Measurements from ENCODE around the gene SLC39A5. TPM values are rescaled to one million over a fixed set of nuclear protein-coding genes. Genes with fewer than 3 reads are reported as not detected.
"Not testable (repeated sequence)": the region's sequence is repeated elsewhere in the genome, so short reads cannot be mapped to it uniquely, and the experiment has no call there.

Gene SLC39A5
- total RNA-seq, 4 donors from 2014 or later = not detected

GRCh38 chr12:56280849-56281248 lies 51.0 kb downstream of the SLC39A5 start:
- TF ChIP-seq POLR2A (IDR thresholded peaks at IDR 0.05) (no peak), CTCF (IDR thresholded peaks at IDR 0.05) (no peak)
- H3K4me3 ChIP-seq (ENCODE audit: low read depth, poor library complexity, severe bottlenecking) = no peak overlapping the region
- DNase-seq (ENCODE audit: low spot score in 2 of 2) = no peak

GRCh38 chr12:56282030-56282429 lies 52.2 kb downstream of the SLC39A5 start:
- intact Hi-C loops (cut with DNase I; ENCODE audit: low total_unique reads) = no loop called here
- TF ChIP-seq POLR2A (IDR thresholded peaks at IDR 0.05) (no peak), CTCF (IDR thresholded peaks at IDR 0.05) (no peak)
- H3K4me3 ChIP-seq (ENCODE audit: low read depth, poor library complexity, severe bottlenecking) = no peak overlapping the region
- DNase-seq (ENCODE audit: low spot score in 2 of 2) = no peak
- 89 to 91% methylated on average over 6 of the region's 6 CpGs for WGBS, 2 donors

More at GRCh38 chr12:56280849-56281248, 51.0 kb downstream of the SLC39A5 start:
- intact Hi-C loops (cut with DNase I; ENCODE audit: low total_unique reads) = no loop called here

GRCh38 chr12:56282579-56282978 lies 52.7 kb downstream of the SLC39A5 start:
- no peak for DNase-seq (ENCODE audit: low spot score in 2 of 2)
- H3K4me3 ChIP-seq (ENCODE audit: low read depth, poor library complexity, severe bottlenecking) = no peak overlapping the region
- intact Hi-C loops (cut with DNase I; ENCODE audit: low total_unique reads) = no loop called here
- TF ChIP-seq CTCF (IDR thresholded peaks at IDR 0.05) = no peak
- no peak for TF ChIP-seq POLR2A (IDR thresholded peaks at IDR 0.05)
- 96 to 99% methylated on average over 2 of the region's 2 CpGs for WGBS, 2 donors

GRCh38 chr12:56284263-56284662 lies 54.4 kb downstream of the SLC39A5 start:
- 83 to 92% methylated on average over 5 of the region's 5 CpGs for WGBS, 2 donors
- intact Hi-C loops (cut with DNase I; ENCODE audit: low total_unique reads); H3K4me3 ChIP-seq (ENCODE audit: low read depth, poor library complexity, severe bottlenecking); DNase-seq (ENCODE audit: low spot score in 2 of 2): not testable (repeated sequence)

GRCh38 chr12:56286044-56286830 lies 56.4 kb downstream of the SLC39A5 start:
- no peak overlapping the region for H3K4me3 ChIP-seq (ENCODE audit: low read depth, poor library complexity, severe bottlenecking)
- 69 to 71% methylated on average over 4 of the region's 4 CpGs for WGBS, 2 donors
- no peak for TF ChIP-seq POLR2A (IDR thresholded peaks at IDR 0.05)
- TF ChIP-seq CTCF (IDR thresholded peaks at IDR 0.05) = no peak
- no peak for DNase-seq (ENCODE audit: low spot score in 2 of 2)
- intact Hi-C loops (cut with DNase I; ENCODE audit: low total_unique reads) = no loop called here

Other genes starting within 250 kb of the SLC39A5 start
- 10 to 100 TPM in 3 of 4 donors, 1 to 10 TPM in 1; 7.6 to 21.4 (median 13.8) TPM for gene SUOX, start 232.8 kb upstream of the SLC39A5 start, total RNA-seq
- 1 to 10 TPM; 2.4 to 5.8 (median 3.4) TPM for gene IKZF4, start 209.0 kb upstream of the SLC39A5 start, total RNA-seq
- gene RPS26, start 188.1 kb upstream of the SLC39A5 start, total RNA-seq = 1,000 to 10,000 TPM in 1 of 4 donors, 100 to 1,000 TPM in 3; 390 to 2,886 (median 552) TPM
- 100 to 1,000 TPM; 177 to 209 (median 202) TPM for gene ERBB3, start 149.9 kb upstream of the SLC39A5 start, total RNA-seq
- 100 to 1,000 TPM; 118 to 201 (median 130) TPM for gene PA2G4, start 125.5 kb upstream of the SLC39A5 start, total RNA-seq
- 1,000 to 10,000 TPM; 3,201 to 5,967 (median 4,725) TPM for gene RPL41, start 113.4 kb upstream of the SLC39A5 start, total RNA-seq
- 1 to 10 TPM; 3.4 to 4.4 (median 3.7) TPM for gene ZC3H10, start 111.8 kb upstream of the SLC39A5 start, total RNA-seq
- gene ESYT1, start 101.8 kb upstream of the SLC39A5 start, total RNA-seq = 10 to 100 TPM; 51.2 to 84.1 (median 64.9) TPM
- 10 to 100 TPM in 3 of 4 donors, 1 to 10 TPM in 1; 9.0 to 40.1 (median 22.5) TPM for gene MYL6B, start 77.5 kb upstream of the SLC39A5 start, total RNA-seq
- 1,000 to 10,000 TPM in 1 of 4 donors, 100 to 1,000 TPM in 3; 700 to 1,156 (median 824) TPM for gene MYL6, start 71.7 kb upstream of the SLC39A5 start, total RNA-seq
- 10 to 100 TPM; 55.3 to 90.5 (median 63.5) TPM for gene SMARCC2, start 40.6 kb upstream of the SLC39A5 start, total RNA-seq
- gene RNF41, start 8.1 kb upstream of the SLC39A5 start, total RNA-seq = 10 to 100 TPM; 33.3 to 46.5 (median 42.1) TPM
- gene NABP2, start 5.7 kb upstream of the SLC39A5 start, total RNA-seq = 10 to 100 TPM in 3 of 4 donors, 1 to 10 TPM in 1; 9.9 to 23.1 (median 17.9) TPM
- gene ANKRD52, start 28.3 kb downstream of the SLC39A5 start, total RNA-seq = 10 to 100 TPM; 15.6 to 22.3 (median 18.7) TPM
- gene COQ10A, start 36.9 kb downstream of the SLC39A5 start, total RNA-seq = 10 to 100 TPM in 1 of 4 donors, 1 to 10 TPM in 3; 2.8 to 11.0 (median 5.8) TPM
- 100 to 1,000 TPM; 118 to 156 (median 150) TPM for gene CS, start 70.3 kb downstream of the SLC39A5 start, total RNA-seq
- gene CNPY2, start 85.9 kb downstream of the SLC39A5 start, total RNA-seq = 10 to 100 TPM; 23.3 to 40.9 (median 37.7) TPM
- gene PAN2, start 103.9 kb downstream of the SLC39A5 start, total RNA-seq = 10 to 100 TPM; 24.2 to 60.1 (median 28.9) TPM
- gene IL23A, start 108.8 kb downstream of the SLC39A5 start, total RNA-seq = under 1 TPM in 1 of 4 donors, not detected in 3; 0.45 TPM
- 10 to 100 TPM; 60.8 to 98.4 (median 92.5) TPM for gene STAT2, start 130.1 kb downstream of the SLC39A5 start, total RNA-seq
- gene APOF, start 132.8 kb downstream of the SLC39A5 start, total RNA-seq = not detected
- 1 to 10 TPM; 2.9 to 6.5 (median 3.7) TPM for gene TIMELESS, start 219.4 kb downstream of the SLC39A5 start, total RNA-seq
- gene MIP, start 224.6 kb downstream of the SLC39A5 start, total RNA-seq = not detected
- 1 to 10 TPM; 1.3 to 2.3 (median 2.1) TPM for gene SPRYD4, start 238.5 kb downstream of the SLC39A5 start, total RNA-seq

Measured in lower leg skin (tissue), 4 donors.